GM21576 (cell line): ENCODE data around the gene AFDN.

Source experiments
- ATAC-seq: cut with Tn5 transposase; IDR thresholded peaks from one replicate; pipeline ENCODE4 v1.9.1; 2021; ENCODE audit warnings: mild to moderate bottlenecking, moderate library complexity; ENCODE audit not compliant: unreplicated experiment

The AFDN gene

GRCh38 chr6:167794161-167795157, 32.3 kb upstream of the AFDN start:
- no peak for ATAC-seq

- ATAC-seq: no peak
These were observed 31.3 kb upstream of the AFDN start for GRCh38 chr6:167795321-167795811.

DNA sequence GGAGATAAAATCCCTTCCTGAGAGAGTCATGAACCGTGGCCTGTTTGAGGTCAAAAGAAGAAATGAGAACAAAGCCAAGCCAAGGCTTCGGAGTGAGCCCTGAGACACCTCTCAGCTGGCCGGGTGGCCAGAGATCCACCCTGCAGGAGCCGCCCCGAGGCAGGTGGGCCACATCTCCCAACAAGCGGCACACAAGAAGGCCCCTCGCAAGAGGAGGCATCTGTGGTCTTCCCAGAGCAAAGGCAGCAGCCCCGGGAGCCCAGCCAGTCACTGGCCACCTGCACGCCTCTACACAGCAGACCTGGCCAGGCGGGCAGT, 30.9 kb upstream of the AFDN start:
- no peak for ATAC-seq

- ATAC-seq: no peak
These were observed 30.3 kb upstream of the AFDN start for GRCh38 chr6:167796192-167796981.

GRCh38 chr6:167797011-167797471, 29.7 kb upstream of the AFDN start:
- ATAC-seq: no peak

- ATAC-seq: no peak
These were observed 29.0 kb upstream of the AFDN start for GRCh38 chr6:167797476-167798265.

- no peak for ATAC-seq
These were observed 28.3 kb upstream of the AFDN start for GRCh38 chr6:167798453-167798852.

- ATAC-seq: no peak
These were observed 27.5 kb upstream of the AFDN start for GRCh38 chr6:167799033-167799821.

DNA sequence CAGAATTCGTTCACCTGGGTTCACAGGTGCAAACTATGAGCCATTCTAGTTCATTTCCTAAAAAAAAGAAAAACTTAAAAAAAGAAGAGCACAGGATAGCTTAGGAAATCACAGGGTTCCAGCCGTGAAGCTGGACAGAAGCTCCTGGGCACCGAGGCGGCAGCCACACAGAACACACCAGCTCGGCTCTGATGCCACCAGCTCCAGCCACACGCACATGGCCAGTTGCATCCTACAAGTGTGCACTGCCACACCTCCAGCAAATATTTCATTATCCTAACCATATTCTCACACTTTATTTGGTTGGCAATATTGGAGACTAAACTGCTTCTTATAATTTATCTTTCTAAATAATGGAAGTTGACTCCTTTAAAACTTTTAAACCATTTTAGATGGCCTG, 26.2 kb upstream of the AFDN start:
- no peak for ATAC-seq

- no peak for ATAC-seq
These were observed 25.4 kb upstream of the AFDN start for GRCh38 chr6:167801263-167801662.

DNA sequence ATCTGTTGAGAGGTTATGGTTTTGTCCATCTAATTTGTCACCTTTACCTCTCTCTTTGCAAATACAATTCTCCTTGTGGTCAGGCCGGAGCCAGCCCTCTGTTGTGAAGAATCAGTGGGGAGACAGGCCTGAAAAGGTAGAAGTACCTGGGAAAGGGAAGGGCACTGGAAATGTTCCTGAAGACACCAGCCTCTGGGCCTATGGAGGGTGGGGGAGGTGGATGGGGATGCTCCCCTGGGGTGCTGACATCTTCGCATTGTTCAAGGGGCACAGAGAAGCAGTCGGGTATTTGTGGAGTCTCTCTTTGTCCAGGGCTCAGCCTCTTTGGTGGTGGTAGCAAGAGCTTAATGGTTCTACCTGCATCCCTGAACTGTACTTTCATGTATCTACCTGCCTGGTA, 24.4 kb upstream of the AFDN start:
- ATAC-seq: no peak

DNA sequence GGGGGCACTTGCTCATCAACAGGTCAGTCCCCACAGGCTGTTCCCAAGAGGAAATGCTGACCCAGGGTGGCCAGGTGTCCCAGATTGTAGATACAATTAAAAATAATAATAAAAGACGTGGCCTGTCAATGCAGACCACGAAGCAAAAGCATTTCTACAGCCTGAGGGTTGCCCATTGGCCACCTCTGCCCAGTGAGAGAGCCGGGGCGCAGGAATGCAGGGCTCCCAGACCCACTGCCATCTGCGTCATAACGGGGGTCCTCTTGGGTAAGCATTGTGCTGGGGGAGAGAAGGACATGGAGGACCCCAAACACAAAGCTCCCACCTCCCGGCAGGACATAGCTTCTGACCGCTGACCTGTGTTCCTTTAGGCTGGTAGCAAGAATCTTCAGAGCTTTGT, 22.9 kb upstream of the AFDN start:
- ATAC-seq: no peak

- ATAC-seq: no peak
These were observed 22.3 kb upstream of the AFDN start for GRCh38 chr6:167804281-167805013.

- ATAC-seq: no peak
These were observed 21.2 kb upstream of the AFDN start for GRCh38 chr6:167805349-167806060.

GRCh38 chr6:167806061-167806700, 20.5 kb upstream of the AFDN start:
- no peak for ATAC-seq

DNA sequence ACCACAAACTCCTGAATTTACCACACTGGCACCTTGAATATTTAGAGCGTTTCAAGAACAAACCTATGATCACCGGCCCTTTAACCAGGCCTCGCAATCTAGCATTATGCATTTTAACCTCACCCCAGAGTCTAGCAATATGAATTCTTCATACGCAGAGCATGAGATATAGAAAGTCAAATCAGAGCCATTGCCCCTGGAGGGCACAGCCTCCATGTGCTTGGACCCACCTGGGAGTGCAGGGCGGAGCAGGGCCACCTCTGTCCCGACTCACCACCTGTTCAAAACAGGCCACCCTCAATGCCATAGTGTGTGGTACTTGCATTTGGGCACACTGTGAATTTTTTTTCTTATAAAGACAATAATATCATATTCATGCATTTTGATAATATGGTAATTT, 19.5 kb upstream of the AFDN start:
- ATAC-seq: no peak

- no peak for ATAC-seq
These were observed 19.0 kb upstream of the AFDN start for GRCh38 chr6:167807756-167808155.

- no peak for ATAC-seq
These were observed 15.7 kb upstream of the AFDN start for GRCh38 chr6:167811040-167811439.
